ENCODE results near the gene QKI.

- TF ChIP-seq CTCF (IDR thresholded peaks at IDR 0.05; ENCODE audit: borderline replicate concordance, extremely low read depth, low read length, poor library complexity, severe bottlenecking) (no peak), EZH2 (IDR thresholded peaks at IDR 0.05; ENCODE audit: borderline replicate concordance, low read depth, low read length, severe bottlenecking) (no peak)
Observed at GRCh38 chr6:163398815-163399214, 15.7 kb upstream of the QKI start.

Data from DND-41 (cell line).